ENCODE data around the gene MOGAT1.

MOGAT1 gene

DNA sequence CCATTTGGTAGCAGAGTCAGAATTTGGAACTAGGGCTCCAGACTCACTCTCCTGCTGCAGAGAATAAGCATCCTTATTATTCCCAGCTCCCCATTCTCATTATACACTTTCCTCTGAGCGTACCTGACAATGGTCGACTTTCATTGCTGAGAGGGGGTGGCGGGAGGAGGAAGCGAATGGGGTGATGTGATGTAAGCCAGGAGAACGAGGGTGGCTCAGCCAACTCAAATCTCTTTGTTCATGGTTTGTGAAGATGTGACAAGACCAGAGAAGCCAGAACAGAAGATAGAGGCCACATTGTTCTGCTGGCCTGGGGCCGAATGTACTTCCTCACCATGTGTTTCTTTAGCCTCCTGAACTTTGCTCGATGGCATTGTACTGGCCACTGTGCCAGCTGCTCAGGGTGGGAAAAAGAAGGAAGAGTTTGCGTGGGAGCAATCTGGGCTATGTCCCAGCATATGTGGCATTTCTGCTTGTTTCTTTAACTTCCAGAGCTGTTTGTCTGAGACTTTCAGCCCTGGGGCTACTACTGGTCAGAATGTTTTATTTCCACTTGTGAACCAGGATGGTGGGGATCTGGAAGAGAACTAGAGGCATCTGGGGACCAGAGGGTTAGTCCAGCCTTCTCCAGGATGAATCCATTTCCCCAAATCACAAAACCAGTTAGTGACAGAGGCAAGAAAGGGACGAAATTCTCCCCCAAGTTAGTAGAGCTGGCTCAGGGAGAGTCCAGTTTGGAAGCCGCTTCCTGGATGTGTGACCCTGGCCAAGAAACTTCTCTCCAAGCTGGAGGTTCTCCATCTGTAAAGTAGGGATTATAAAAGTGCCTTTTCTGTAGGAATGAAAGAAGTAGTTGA lies 62.6 kb downstream of the MOGAT1 start:
- no peak for DNase-seq (ENCODE audit: low spot score)

GRCh38 chr2:222734703-222735014 lies 63.2 kb downstream of the MOGAT1 start:
- no peak for TF ChIP-seq CTCF (IDR thresholded peaks at IDR 0.05; ENCODE audit: extremely low read depth, missing control alignments)

More for the DNA sequence above, 62.6 kb downstream of the MOGAT1 start:
- no peak for TF ChIP-seq CTCF (IDR thresholded peaks at IDR 0.05; ENCODE audit: extremely low read depth, missing control alignments)

DNA sequence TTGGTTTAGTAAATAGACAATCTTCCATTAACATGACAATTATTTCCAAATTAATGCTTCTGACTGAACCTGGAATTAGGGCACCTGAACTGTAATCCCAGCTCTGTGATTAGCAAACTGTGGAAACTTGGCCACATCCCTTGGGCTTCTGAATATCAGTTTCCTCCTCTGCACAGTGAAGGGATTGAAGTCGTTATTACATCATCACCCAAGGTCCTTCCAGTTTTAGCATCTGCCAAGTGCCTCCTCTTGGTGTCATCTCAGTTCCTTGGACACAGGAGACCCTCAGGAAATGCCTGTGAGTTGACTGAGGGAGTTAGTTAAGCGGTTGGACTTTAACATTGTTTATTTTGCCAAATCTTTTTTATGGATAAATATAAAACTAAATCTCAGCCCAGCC lies 64.8 kb downstream of the MOGAT1 start:
- DNase-seq (ENCODE audit: low spot score) = no peak
- TF ChIP-seq CTCF (IDR thresholded peaks at IDR 0.05; ENCODE audit: extremely low read depth, missing control alignments) = no peak

More at GRCh38 chr2:222734703-222735014, 63.2 kb downstream of the MOGAT1 start:
- DNase-seq (ENCODE audit: low spot score) = peak; percentile 35

GRCh38 chr2:222736924-222737323 lies 65.5 kb downstream of the MOGAT1 start:
- no peak for TF ChIP-seq CTCF (IDR thresholded peaks at IDR 0.05; ENCODE audit: extremely low read depth, missing control alignments)
- DNase-seq (ENCODE audit: low spot score) = no peak

DNA sequence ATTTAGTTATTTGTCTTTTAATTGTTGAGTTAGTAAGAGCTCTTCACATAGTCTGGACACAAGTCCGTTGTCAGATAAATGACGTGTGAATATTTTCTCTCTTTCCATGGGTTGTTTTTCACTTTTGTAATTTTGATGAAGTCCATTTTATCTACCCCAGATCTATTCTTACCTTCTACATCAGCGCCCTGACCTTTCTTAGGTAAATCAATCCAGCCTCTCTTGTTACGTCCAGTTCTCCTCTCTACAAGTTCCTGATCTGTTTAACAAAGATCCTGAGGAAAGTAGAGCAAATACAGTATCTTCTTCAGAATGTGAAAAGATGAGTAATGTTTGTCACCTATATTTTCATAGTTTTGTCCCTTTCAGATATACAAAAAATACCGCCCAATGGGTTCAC lies 66.9 kb downstream of the MOGAT1 start:
- TF ChIP-seq CTCF (IDR thresholded peaks at IDR 0.05; ENCODE audit: extremely low read depth, missing control alignments) = no peak
- DNase-seq (ENCODE audit: low spot score) = no peak

- DNase-seq (ENCODE audit: low spot score) = no peak
- no peak for TF ChIP-seq CTCF (IDR thresholded peaks at IDR 0.05; ENCODE audit: extremely low read depth, missing control alignments)
Measured at GRCh38 chr2:222738809-222739208, 67.4 kb downstream of the MOGAT1 start.

- TF ChIP-seq CTCF (IDR thresholded peaks at IDR 0.05; ENCODE audit: extremely low read depth, missing control alignments) = no peak
Measured at GRCh38 chr2:222739939-222740338, 68.5 kb downstream of the MOGAT1 start.

More at GRCh38 chr2:222739939-222740338, 68.5 kb downstream of the MOGAT1 start:
- DNase-seq (ENCODE audit: low spot score) = no peak
